Measurements from ENCODE around the gene MAN1C1.
"Not testable (repeated sequence)": the region's sequence is repeated elsewhere in the genome, so short reads cannot be mapped to it uniquely, and the experiment has no call there.

The MAN1C1 gene

DNA sequence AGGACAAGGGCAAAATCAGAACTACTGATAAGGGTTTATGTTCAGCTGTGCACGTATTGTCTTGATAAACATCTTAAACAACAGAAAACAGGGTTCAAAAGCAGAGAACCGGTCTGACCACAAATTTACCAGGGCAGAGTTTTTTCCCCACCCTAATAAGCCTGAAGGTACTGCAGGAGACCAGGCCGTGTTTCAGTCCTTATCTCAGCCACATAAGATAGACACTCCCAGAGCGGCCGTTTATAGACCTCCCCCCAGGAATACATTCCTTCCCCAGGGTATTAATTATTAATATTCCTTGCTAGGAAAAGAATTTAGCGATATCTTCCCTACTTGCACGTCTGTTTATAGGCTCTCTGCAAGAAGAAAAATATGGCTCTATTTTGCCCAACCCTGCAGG, 19.6 kb downstream of the MAN1C1 start:
- not testable (repeated sequence) for DNase-seq (ENCODE audit: low spot score)

DNA sequence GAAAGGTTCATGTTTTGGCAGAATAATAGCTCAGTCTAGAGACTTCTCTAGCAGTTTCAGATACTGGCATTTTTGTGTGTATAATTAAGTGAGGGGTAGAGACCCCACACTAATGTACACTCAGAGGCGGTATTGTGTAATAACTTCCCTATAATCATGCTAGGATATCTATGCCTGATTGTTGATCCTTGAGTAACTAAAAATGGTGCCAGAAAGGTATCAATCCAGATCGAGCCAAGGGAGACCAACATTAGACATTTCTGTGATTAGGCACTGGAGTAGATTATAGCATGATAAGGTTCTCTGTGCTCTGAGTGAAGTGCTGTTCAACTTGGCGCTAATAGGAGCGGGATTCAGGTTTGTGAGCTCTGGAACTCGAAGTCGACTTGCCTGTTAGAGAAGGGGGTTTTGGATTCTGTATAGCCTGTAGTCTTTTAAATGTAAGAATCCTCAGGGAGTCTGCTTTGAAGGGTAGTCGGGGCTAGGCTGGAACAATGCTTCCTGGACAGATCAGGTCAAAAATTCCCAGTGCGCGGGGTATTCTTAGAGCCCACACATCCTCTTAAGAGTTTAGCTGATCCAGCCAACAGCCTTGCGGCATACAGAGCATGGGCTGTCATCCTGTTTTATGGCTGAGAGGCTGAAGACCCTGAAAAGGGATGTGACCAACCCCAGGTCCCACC, 24.2 kb downstream of the MAN1C1 start:
- no peak for DNase-seq (ENCODE audit: low spot score)

DNA sequence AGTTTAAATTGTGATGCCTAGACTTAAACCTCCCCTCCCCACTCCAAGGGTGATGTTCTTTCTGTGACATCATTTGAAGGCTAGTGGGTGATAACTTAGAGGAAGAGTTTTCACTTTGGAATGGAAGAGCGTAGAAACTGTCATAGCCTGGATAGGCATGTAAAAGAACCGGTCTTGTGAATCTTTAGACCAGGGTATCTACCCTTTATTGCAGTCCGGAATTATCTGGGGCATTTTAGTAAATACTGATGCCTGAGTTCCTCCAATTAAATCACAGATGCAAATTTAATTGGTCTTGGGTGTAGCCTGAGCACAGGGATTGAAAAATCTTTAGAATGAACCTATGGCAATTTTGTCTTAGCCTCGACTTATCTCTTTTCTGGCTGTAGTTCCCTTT, 24.7 kb downstream of the MAN1C1 start:
- no peak for DNase-seq (ENCODE audit: low spot score)

DNA sequence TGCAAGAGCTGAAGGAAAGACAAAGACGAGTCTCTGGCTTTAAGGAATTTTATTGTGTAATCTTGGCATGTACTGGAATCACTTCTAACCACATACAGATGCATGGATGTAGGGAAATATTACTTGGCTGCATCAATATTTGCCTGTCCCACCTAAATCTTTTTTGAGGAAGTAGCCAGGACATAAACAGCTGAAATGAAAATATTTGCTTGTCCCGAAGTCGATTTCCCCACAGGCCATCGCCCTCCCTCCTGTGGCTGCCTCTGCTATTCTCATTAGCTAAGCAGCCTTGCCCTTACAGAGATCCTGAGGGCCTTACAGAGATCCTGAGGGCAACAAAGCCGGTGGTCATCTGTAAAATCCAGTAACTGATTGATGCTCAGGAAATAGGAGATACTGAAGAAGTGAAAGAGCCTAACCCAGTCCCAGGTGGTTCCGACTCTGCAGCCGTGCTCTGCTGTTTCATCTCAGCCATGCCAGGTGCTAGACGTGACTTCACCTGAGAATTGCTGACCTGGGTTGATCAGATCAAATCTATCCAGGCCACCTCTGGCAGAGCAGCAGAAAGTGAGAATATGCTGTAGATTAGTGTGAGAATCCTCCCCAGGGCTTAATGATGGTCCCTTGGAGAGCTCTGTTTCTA, 25.5 kb downstream of the MAN1C1 start:
- peak; percentile 80 for DNase-seq (ENCODE audit: low spot score)

DNA sequence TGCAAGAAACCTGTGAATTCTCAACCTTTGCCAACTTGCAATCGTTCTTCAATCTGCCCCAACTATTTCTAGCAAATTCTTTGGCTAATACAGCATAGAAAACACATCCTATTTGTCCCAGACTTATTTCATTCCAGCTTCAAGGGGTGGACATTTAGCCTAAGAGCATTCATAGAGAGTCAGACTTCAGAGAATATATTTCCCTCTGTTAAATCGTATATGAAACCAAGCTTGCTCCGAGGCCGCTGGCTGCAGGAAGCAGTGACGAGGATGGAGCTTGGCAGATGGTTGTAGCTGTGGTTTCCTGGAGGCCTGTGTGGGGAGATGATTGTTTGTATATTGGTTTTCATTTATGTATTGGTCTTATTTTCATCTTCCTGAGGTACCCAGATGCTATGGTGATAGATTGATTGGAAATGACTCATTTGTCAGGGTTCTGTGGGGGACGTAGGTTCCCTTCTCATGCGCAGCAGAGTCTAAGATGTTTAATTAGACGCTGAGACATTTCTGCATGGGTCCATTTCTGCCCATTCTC, 26.1 kb downstream of the MAN1C1 start:
- peak; percentile 52 for DNase-seq (ENCODE audit: low spot score)

DNA sequence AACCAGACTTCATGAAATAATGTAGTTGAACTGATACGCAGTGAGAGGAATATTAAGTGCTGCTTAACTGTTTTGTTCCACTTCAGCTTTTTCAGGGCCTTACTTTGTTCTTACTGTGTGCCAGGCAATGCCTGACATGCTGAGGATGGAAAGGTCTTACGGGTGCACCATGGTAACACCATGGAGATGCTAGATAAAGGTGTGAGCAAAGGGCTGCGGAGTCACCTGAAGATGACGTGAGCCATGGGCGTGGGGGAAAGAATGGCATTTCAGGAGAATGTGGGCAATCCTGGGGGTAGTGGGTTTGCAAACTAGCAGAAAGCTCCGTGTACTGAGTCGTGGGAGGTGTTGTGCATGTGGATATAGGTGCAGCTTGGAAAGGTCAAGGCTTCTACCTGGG, 27.3 kb downstream of the MAN1C1 start:
- DNase-seq (ENCODE audit: low spot score): no peak

DNA sequence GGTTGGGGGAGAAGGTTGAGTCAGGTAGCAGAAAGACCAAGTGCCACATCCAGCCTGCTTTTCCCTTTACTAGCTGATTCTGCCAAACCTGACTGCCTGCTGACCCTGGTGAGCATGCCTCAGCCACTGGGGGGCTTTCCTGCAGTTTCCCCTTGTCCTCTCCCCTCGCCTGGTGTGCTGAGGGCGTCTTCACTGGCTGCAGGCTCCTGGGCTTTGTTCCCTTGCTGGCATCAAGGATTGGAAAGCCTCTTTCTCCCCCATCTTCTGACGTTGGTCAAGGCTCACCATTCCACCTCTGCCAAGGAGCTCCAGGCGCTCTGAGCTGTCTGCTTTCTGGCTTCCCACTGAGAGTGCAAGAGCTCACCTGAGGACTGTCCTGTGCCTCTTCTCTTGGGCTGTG, 28.4 kb downstream of the MAN1C1 start:
- no peak for DNase-seq (ENCODE audit: low spot score)

DNA sequence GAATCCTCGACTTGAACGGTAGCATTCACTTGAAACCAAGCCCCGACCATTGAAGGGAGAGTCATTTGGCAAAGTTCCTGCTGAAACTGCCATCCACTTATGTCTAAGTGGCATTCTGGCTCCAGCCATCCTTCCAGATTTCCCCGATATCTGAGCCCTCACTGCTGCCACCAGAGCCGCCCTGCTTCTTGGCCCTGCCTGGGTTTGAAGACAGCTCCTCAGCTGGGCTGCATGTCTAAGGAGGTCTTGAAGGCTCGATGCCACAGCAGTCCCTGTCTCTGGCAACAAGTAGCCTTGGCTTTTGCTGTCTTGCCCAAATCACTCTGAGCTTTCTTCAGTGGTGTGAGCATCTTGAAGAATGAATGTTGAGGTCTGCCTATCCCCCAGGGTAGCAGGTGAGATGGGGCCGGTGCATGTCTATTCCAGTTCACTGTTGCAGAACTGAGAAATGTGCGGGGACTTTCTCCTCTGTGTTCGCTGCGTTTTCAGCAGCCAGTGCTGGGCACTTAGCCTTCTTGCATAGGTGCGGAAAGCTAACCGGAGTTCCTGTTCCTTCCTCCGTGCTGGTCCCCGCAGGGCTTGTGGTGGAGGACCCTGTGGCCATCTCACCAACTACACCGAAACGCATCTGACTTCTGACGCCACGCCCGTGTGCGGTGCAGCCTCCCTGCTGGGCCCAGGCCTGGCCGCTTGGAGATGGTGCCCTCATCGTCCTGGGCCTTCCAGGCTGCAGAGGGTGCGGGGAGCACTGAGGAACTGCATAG, 29.2 kb downstream of the MAN1C1 start:
- DNase-seq (ENCODE audit: low spot score): no peak

DNA sequence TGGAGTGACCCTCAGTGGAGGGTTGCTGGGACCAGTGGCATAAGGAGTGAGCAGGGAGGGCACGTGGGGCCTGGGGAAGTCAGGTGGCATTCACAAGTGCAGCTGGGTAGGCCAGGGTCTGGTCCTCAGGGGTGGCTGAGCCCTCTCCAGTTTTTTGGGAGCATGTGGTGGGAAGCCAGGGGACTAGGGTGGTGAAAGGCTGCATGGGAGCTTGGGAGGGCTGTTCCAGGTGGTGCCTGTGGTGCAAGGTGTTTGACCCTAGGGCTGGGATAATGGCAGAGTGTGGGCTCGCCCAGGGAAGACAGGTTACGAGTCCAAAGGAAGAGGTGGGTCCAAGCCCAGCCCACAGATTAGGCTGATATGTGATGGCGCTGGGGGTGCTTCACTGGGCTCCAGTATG, 30.5 kb downstream of the MAN1C1 start:
- no peak for DNase-seq (ENCODE audit: low spot score)

DNA sequence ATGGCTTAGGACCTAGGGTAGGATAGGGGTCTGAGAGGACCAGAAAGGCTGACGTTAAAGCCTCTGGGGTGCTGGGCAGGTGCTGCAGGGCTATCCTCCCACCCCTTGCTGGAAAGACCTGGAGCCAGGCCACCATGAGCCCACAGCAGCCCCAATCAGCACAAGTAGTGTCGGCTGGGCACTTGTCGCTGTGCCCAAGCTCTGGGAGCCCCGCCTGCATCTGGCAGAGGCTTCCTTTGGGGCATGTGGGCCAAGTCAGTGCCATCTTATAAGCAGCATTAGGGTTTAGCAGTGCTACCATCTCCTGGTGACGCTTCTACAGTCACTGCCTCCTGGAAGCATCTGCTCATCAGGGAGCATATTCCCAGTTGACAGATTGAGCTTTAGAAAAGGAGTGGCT, 31.3 kb downstream of the MAN1C1 start:
- no peak for DNase-seq (ENCODE audit: low spot score)

DNA sequence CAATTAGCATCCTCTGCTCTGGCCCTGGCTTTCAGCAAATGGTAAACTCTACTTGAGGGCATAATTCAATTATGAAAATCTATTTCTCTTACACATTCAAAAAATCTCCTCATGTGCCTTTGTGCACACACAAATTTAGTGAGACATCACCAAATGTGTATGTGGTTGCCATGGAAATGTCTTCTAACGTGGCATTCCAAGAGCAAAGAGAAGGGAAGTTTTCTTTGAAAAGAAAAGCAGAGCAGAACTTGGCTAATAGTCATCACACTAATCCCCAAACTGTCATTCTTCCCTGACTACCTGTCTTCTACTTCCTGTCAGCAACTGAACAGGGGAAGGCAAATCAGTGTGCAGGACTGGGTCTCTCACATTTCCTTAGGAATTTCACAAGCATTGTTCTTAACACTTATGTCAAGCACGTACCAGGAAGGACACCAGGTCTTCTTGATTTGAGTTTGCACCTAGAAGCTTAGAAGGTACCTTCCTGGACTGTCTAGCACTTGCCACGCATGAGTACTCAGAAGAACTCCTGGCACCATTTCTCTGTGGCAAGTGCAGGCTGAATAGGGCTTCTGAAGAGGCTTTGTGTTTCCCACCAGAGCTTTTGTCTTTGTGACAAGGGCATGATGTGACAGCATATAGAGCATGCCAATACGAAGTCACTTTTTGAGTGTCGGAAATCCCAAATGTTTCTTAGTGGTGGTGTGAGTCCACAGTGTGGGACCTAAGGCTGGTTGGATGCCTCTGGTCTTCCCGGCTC, 32.3 kb downstream of the MAN1C1 start:
- DNase-seq (ENCODE audit: low spot score): no peak

DNA sequence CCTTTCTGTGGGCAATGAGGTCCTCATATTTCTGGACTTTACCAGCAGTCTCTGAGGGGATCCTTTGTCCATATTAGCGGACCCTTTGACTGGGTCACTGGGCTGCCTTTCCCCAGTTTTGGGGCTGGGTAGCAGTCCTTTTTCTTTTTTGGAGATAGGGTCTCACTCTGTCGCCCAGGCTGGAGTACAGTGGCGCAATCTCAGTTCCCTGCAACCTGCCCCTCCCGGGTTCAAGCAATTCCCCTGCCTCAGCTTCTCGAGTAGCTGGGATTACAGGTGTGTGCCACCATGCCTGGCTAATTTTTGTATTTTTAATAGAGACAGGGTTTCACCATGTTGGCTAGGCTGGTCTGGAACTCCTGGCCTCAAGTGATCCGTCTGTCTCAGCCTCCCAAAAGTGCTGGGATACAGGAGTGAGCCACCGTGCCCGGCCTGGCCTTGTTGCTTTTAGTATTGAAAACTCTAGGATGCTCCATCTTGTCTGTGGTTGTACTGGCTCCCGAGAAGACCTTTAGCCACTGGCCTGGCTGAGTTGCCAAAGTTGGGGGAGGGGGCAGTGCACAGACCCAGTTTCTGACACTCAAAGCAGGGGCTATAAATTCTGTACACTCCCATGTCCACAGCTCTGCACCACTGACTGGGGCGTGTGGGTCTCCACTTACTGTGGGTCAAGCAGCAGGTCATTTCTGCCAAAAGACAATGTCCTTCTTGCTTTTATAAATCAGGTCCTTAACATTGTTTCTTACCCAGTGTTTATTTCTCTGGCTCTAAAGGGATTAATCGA, 33.1 kb downstream of the MAN1C1 start:
- DNase-seq (ENCODE audit: low spot score): no peak

DNA sequence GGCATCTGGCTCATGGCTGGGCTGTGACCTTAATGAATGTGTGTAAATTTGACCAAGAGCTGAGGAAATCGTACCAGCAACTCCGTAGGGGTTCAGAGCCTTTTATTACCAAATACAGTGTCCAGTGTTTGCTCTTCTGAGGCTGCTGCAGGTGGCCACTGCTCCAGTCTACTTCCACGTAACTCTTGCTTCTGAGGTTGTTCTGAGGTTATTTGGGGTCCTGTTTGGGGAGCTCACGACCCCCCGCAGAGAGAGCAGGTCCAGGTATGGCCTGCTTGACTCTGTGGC, 33.6 kb downstream of the MAN1C1 start:
- no peak for DNase-seq (ENCODE audit: low spot score)

DNA sequence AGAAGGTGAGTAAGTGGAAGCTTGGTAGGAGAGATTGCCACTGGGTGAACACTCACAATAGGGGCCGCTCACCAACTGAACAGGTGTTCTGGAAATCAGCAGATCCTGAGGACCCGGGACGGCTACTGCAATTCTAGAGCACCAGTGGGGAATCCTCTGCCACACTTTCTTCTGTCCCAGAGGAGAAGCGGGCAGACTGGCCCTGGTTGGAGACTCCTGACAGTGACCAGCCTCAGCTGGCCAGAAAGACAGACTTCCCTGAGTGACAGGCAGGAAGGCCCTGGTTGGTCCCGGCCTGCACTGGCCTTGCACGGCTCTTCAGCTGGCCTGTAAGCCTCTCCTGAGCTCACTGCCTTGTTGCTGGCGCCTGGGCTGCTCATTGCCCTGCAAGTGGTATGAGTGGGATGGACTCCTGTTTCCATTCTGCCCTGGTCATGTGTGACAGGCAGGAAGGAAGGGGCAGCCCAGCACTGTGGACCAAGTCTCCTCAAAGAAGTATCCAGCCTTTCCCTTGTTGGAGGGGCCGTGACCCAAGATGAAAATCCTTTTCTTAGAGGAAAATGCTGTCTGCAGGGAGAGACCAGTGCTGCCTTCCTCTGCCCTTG, 34.5 kb downstream of the MAN1C1 start:
- no peak for DNase-seq (ENCODE audit: low spot score)

DNA sequence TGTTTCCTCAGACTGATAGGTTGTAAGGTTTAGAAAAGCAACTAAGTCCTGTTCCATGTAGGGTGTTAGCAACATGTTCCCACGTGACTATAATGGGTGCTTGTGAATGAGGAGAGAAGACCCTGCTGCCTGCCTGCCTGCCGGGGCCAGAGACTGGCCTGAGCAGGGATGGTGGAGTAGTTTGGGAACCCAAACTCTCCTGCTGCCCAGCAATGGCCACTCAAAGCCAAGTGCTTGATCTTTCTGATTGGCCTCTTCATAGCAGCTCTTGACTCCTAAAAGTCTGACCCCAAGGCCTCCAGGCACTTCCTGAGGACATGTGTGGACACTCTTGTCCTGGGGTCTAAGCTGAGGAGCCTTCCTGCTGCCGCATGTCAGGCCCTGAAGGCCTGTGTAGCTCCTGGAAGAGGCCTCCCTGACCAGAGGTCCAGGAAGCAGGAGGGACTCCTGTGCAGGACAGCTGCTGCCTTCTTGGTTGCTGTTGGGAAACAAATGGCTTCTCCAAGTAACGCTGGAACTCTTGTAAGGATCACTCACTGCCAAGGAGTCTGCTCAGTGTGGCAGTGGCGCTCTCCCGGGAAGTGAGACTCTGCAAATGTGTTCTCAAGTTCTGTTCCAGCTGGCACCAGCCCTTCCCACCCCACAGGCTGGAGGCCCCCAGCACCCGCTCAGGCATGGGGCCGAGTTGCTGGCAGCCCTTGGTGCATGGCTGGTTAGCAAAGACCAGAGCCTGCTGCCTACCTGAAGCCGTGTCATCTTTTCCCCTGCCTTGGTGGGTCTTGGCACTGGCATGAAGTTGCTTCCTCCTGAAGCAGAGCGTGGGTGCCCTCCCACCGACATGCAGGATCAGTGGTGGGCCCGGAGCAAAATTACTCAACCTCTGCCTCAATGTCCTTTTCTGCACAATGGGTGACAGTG, 35.5 kb downstream of the MAN1C1 start:
- no peak for DNase-seq (ENCODE audit: low spot score)

DNA sequence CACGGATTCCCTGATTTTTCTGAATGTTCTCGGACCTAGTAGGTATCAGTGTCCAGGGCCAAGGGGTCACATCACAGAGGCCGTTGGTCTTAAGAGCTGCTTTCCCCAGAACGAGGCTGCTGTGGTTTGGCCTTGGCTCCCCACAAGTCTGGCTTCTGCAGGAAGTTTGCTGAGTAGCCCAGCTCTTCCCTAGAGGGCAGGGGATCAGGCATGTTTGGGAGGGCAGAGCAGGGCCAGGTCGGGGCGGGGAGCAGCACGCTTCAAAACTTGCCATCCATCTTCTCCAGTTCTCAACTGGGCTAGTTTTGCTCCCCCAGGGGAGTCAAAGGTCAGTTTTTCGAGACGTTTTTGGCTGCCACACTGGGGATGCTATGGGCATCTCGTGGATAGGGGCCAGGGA, 37.0 kb downstream of the MAN1C1 start:
- DNase-seq (ENCODE audit: low spot score): no peak

DNA sequence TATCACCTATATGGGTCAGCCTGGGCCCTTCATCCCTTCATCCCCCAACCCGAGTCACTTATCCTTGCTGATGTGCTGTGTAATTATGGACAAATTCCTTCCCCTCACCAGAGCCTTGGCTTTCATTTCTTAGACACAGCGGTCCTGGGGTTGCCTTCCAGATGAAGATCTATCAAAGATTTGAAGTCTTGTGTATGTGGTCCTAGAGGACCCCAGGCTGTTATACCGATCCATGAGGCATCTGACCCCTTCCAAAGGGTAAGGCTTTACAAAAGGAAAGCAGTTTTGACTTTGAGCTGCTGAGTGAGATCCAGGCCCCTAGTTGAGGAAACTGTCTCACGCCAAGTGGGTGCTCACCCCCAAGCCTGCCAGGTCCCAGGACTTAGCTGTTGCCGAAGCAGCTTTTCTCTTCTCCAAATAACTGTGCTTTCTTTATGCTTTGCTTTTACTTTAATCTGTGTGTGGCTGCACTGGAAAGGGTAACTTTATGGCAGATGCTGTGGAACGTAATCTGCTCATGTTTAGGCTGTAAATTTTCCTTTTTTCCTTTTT, 37.6 kb downstream of the MAN1C1 start:
- no peak for DNase-seq (ENCODE audit: low spot score)

DNA sequence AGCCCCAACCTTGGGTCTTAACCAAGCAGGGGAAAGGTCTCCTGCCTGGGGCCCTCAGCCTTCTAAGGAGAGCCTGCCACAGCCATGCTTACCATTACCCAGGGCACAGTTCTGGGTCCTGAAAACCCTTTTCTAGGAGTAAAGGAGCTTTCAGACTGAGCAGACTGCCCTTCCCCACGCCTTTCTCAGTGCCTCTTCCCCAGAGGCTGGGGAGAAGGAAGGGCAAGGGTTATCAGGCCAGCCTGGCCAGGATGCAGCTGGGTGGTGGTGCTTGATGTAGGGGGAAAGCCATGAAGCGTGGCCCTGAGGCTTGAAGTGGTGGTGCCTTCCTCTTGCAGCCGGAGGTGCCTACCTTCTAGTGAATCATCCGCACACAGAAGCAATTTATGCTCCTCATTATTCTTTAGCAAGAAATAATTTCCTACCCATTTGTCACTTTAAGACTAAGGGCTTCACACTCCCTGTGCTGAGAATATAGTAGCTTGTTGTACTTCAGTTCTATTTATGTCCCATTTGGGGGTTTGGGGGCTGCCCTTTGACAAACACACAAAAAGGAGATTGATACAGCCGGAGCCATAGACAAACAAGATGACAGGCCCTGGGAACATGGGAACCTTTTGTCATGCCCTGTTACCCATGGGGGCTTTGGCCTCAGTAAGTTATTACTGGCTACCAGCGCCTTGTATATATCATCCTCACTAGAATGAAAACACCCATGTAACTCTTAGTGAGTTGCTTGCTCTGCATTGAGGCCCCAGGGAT, 40.7 kb downstream of the MAN1C1 start:
- DNase-seq (ENCODE audit: low spot score): no peak
